Activated naive CD4-positive, alpha-beta T cell treated with anti-CD3 and anti-CD28 coated beads for 36 hours (primary cell): ENCODE measurements around the gene SRL. TPM values are rescaled to one million over a fixed set of nuclear protein-coding genes. Genes with fewer than 3 reads are reported as not detected.

ENCODE experiments used
- CTCF ChIA-PET: fragments of 350-600 bp; sonication (Branson Sonifier 250); formaldehyde crosslinking; loops from one replicate; lab custom pipeline; 2021; ENCODE audit warnings: antibody characterized with exemption; lab: Charles Lee
- DNase-seq: peaks from one replicate; pipeline ENCODE4 v3.0.0-alpha.2; 2020
- H3K27ac Mint-ChIP-seq: one replicate; pipeline ENCODE4 v1.8.0; 2021; ENCODE audit warnings: mild to moderate bottlenecking, mixed read lengths
- H3K27me3 Mint-ChIP-seq: one replicate; pipeline ENCODE4 v1.8.0; 2021; ENCODE audit warnings: low read depth, mixed read lengths
- H3K36me3 Mint-ChIP-seq: one replicate; pipeline ENCODE4 v1.8.0; 2021; ENCODE audit warnings: low read depth, mixed read lengths
- H3K4me1 Mint-ChIP-seq: one replicate; pipeline ENCODE4 v1.8.0; 2021; ENCODE audit warnings: low read depth, mixed read lengths
- H3K4me3 Mint-ChIP-seq: one replicate; pipeline ENCODE4 v1.8.0; 2021; ENCODE audit warnings: mild to moderate bottlenecking, moderate library complexity, mixed read lengths
- H3K9me3 Mint-ChIP-seq: one replicate; pipeline ENCODE4 v1.8.0; 2021; ENCODE audit warnings: mixed read lengths
- intact Hi-C: fragments of 100-400 bp; cut with micrococcal nuclease; formaldehyde crosslinking; loops from one replicate; pipeline ENCODE4 v1.15.1; 2023
- total RNA-seq, 2 experiments: library from RNA; stranded (reverse); gene quantifications; one replicate each; pipeline ENCODE4 v1.2.3, GENCODE V29; 2021

SRL gene
- total RNA-seq, 2 experiments from 2014 or later = not detected

- H3K9me3 Mint-ChIP-seq = no peaks in the 10 kb centered on the region
- H3K27ac Mint-ChIP-seq = no peak overlapping the region
- no peaks in the 10 kb centered on the region for H3K27me3 Mint-ChIP-seq
- peaks cover 7% of the 10 kb centered on the region for H3K4me1 Mint-ChIP-seq
- DNase-seq = no peak
- intact Hi-C loops = no loop called here
- no peak overlapping the region for H3K4me3 Mint-ChIP-seq
- no peaks in the 10 kb centered on the region for H3K36me3 Mint-ChIP-seq
- CTCF ChIA-PET = no interaction called here
These were observed 35.9 kb downstream of the SRL start for GRCh38 chr16:4205971-4206370.

DNA sequence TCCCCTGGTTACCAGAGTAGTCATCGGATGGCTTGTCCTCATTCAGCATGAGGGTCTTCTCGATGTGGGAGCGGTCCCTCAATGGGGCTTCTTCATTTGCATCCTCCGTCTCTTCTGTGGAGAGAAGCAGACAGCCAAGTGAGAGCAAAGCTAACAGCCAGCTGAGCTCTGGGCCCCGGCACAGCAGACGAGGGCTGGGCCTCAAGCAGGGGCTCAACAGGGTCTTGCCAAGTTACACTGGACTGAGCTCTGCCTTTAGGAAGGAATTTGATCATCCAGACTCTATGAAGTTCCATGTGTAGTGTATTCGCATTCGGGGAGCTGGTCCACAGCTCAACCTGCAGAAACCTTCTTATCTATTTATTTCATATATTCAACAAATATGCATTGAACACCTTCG lies 37.4 kb downstream of the SRL start:
- peaks cover 10% of the 10 kb centered on the region for H3K4me1 Mint-ChIP-seq
- CTCF ChIA-PET = no interaction called here
- no peak for DNase-seq
- H3K4me3 Mint-ChIP-seq = no peak overlapping the region
- H3K36me3 Mint-ChIP-seq = no peaks in the 10 kb centered on the region
- intact Hi-C loops = no loop called here
- H3K27me3 Mint-ChIP-seq = peaks cover 2% of the 10 kb centered on the region
- H3K9me3 Mint-ChIP-seq = no peaks in the 10 kb centered on the region
- H3K27ac Mint-ChIP-seq = no peak overlapping the region

- DNase-seq = no peak
- CTCF ChIA-PET = interaction anchor here (0.7 kb wide), 1 partner anchor 46 kb away, joined by 3 read pairs; no protein-coding TSS in a partner anchor
- intact Hi-C loops = no loop called here
- H3K4me3 Mint-ChIP-seq = no peak overlapping the region
- H3K27me3 Mint-ChIP-seq = peaks cover 2% of the 10 kb centered on the region
- H3K9me3 Mint-ChIP-seq = no peaks in the 10 kb centered on the region
- no peak overlapping the region for H3K27ac Mint-ChIP-seq
- H3K36me3 Mint-ChIP-seq = no peaks in the 10 kb centered on the region
- H3K4me1 Mint-ChIP-seq = peaks cover 10% of the 10 kb centered on the region
These were observed 38.1 kb downstream of the SRL start for GRCh38 chr16:4203748-4204147.

- peaks cover 10% of the 10 kb centered on the region for H3K4me1 Mint-ChIP-seq
- no peaks in the 10 kb centered on the region for H3K9me3 Mint-ChIP-seq
- H3K27ac Mint-ChIP-seq = no peak overlapping the region
- peaks cover 2% of the 10 kb centered on the region for H3K27me3 Mint-ChIP-seq
- CTCF ChIA-PET = no interaction called here
- DNase-seq = no peak
- intact Hi-C loops = no loop called here
- no peaks in the 10 kb centered on the region for H3K36me3 Mint-ChIP-seq
- H3K4me3 Mint-ChIP-seq = no peak overlapping the region
These were observed 39.1 kb downstream of the SRL start for GRCh38 chr16:4202615-4203345.

- DNase-seq = no peak
- Mint-ChIP-seq H3K36me3 (no peaks in the 10 kb centered on the region), H3K4me3 (no peak overlapping the region), H3K27ac (no peak overlapping the region), H3K9me3 (no peaks in the 10 kb centered on the region), H3K27me3 (peaks cover 2% of the 10 kb centered on the region), H3K4me1 (peaks cover 2% of the 10 kb centered on the region)
- CTCF ChIA-PET = interaction anchor here (0.6 to 1.8 kb wide), 7 partner anchors 17 to 53 kb away, joined by 3 to 9 read pairs (median 3); no protein-coding TSS in a partner anchor
- intact Hi-C loops = loop anchor here (1.0 kb wide), 1 partner anchor 54 kb away; no protein-coding TSS in a partner anchor
These were observed 41.1 kb downstream of the SRL start for GRCh38 chr16:4200781-4201137.

GRCh38 chr16:4200000-4200780 lies 41.7 kb downstream of the SRL start:
- CTCF ChIA-PET = interaction anchor here (0.6 to 1.8 kb wide), 7 partner anchors 17 to 54 kb away, joined by 3 to 9 read pairs (median 3); no protein-coding TSS in a partner anchor
- intact Hi-C loops = loop anchor here (1.0 kb wide), 1 partner anchor 54 kb away; no protein-coding TSS in a partner anchor
- H3K9me3 Mint-ChIP-seq = no peaks in the 10 kb centered on the region
- H3K36me3 Mint-ChIP-seq = no peaks in the 10 kb centered on the region
- no peak overlapping the region for H3K27ac Mint-ChIP-seq
- H3K4me1 Mint-ChIP-seq = peaks cover 2% of the 10 kb centered on the region
- no peak overlapping the region for H3K4me3 Mint-ChIP-seq
- H3K27me3 Mint-ChIP-seq = peaks cover 2% of the 10 kb centered on the region
- DNase-seq = peak; percentile 62

DNA sequence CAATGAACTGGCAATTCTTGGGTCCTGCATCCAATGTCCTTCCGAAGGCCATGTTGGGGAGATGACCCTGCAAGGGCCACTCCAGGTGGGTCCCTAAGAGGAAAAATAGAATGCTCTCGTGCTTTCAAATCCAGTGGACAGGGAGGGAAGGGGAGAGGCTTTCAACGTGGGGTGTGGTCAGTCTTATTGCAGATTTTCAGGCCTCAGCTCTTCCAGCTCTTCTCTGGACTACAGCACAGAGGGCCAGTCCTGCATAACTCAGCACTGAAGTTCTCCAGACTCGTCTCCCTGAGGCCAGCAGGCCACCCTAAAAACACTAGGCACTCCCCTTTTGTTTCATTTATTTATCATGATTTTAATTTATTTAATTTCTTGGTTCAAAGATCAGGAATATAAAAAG lies 43.1 kb downstream of the SRL start:
- CTCF ChIA-PET = interaction anchor here (1.1 to 1.4 kb wide), 2 partner anchors 55 to 204 kb away, joined by 3 to 5 read pairs; no protein-coding TSS in a partner anchor
- Mint-ChIP-seq H3K4me3 (no peak overlapping the region), H3K27ac (no peak overlapping the region), H3K36me3 (no peaks in the 10 kb centered on the region), H3K27me3 (peaks cover 2% of the 10 kb centered on the region), H3K9me3 (no peaks in the 10 kb centered on the region), H3K4me1 (peaks cover 2% of the 10 kb centered on the region)
- DNase-seq = no peak
- intact Hi-C loops = no loop called here

- no peak overlapping the region for H3K4me3 Mint-ChIP-seq
- H3K9me3 Mint-ChIP-seq = no peaks in the 10 kb centered on the region
- DNase-seq = no peak
- intact Hi-C loops = no loop called here
- CTCF ChIA-PET = no interaction called here
- no peaks in the 10 kb centered on the region for H3K36me3 Mint-ChIP-seq
- no peaks in the 10 kb centered on the region for H3K27me3 Mint-ChIP-seq
- H3K4me1 Mint-ChIP-seq = no peaks in the 10 kb centered on the region
- H3K27ac Mint-ChIP-seq = no peak overlapping the region
These were observed 47.2 kb downstream of the SRL start for GRCh38 chr16:4194661-4195060.

DNA sequence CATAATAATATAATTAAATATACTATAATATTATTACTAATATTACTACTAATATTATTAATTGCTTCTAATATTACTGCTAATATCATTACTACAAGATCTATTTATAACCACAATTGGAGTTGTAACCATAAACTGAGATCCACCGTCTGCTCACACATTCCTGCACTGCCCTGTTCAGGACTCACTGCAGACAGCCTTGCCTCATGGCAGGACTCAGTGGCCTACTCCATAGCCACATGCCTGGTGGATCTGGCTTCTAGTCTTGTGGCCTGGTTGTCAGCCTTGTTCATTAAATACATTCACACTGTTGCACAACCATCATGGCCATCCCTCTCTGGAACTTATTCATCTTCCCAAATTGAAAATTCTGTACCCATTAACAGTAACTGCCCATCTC lies 48.0 kb downstream of the SRL start:
- CTCF ChIA-PET = interaction anchor here (0.8 kb wide), 1 partner anchor 173 kb away, joined by 4 read pairs; no protein-coding TSS in a partner anchor
- DNase-seq = no peak
- Mint-ChIP-seq H3K4me3 (no peak overlapping the region), H3K4me1 (no peaks in the 10 kb centered on the region), H3K36me3 (no peaks in the 10 kb centered on the region), H3K27me3 (no peaks in the 10 kb centered on the region), H3K9me3 (no peaks in the 10 kb centered on the region), H3K27ac (no peak overlapping the region)
- intact Hi-C loops = no loop called here

DNA sequence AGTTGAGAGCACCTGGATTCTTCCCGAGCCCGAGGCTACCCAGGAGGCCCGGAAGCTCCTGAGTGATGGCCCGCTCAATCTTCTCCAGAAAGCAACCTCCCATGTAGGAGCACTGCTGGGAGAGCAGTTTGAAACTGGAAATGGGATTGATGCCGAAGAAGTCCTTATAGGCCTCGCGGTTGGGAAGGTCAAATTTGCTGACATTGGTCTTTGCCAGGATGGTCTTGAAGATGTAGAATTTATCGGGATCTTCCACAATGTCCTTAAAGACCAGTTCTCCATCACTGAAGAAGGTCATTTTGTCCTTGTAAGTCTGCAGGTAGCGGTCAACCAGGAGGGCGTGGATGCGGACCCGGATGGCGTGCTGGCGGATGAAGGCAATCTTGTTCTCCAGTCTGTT lies 49.7 kb downstream of the SRL start:
- no peak overlapping the region for H3K27ac Mint-ChIP-seq

GRCh38 chr16:4190712-4191333 lies 51.1 kb downstream of the SRL start:
- intact Hi-C loops = no loop called here
- H3K27ac Mint-ChIP-seq = no peak overlapping the region

More for the DNA sequence above, 49.7 kb downstream of the SRL start:
- CTCF ChIA-PET = interaction anchor here (1.2 kb wide), 1 partner anchor 210 kb away, joined by 3 read pairs; no protein-coding TSS in a partner anchor
- intact Hi-C loops = no loop called here
- Mint-ChIP-seq H3K4me3 (no peak overlapping the region), H3K4me1 (no peaks in the 10 kb centered on the region), H3K36me3 (no peaks in the 10 kb centered on the region), H3K9me3 (no peaks in the 10 kb centered on the region), H3K27me3 (no peaks in the 10 kb centered on the region)
- no peak for DNase-seq

DNA sequence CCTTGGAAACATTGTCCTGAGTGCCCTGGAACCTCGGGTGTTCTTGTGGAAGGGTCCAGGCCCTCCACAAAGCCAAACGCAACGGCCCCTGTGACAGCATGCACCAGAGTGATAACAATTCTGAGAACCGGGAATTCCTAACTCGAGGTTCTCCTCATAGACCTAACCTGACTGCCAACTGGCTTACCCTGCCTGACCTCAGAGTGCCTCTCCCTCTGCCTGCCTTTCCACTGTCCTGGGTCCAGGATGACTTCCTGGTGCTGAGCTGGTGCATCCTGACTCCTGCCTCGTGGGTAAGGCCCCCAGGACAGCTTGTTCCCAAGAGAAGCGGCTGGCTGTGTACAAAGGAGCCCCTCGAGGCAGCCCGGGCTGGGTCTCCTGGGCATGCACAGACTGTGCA lies 51.8 kb downstream of the SRL start:
- H3K36me3 Mint-ChIP-seq = no peaks in the 10 kb centered on the region
- CTCF ChIA-PET = no interaction called here
- H3K4me3 Mint-ChIP-seq = no peak overlapping the region
- DNase-seq = no peak
- H3K27me3 Mint-ChIP-seq = no peaks in the 10 kb centered on the region
- no peak overlapping the region for H3K27ac Mint-ChIP-seq
- H3K4me1 Mint-ChIP-seq = no peaks in the 10 kb centered on the region
- H3K9me3 Mint-ChIP-seq = no peaks in the 10 kb centered on the region
- intact Hi-C loops = no loop called here

More at GRCh38 chr16:4190712-4191333, 51.1 kb downstream of the SRL start:
- H3K9me3 Mint-ChIP-seq = no peaks in the 10 kb centered on the region
- H3K4me1 Mint-ChIP-seq = no peaks in the 10 kb centered on the region
- H3K4me3 Mint-ChIP-seq = no peak overlapping the region
- H3K36me3 Mint-ChIP-seq = no peaks in the 10 kb centered on the region
- H3K27me3 Mint-ChIP-seq = no peaks in the 10 kb centered on the region
- no peak for DNase-seq
- CTCF ChIA-PET = no interaction called here
